Effector CD4-positive, alpha-beta T cell (primary cell): ENCODE data around the gene XRCC5.
"Not testable (repeated sequence)": the region's sequence is repeated elsewhere in the genome, so short reads cannot be mapped to it uniquely, and the experiment has no call there.

Source experiments
- DNase-seq: peaks from one replicate; pipeline ENCODE4 v3.0.0-alpha.2; 2020

The XRCC5 gene

GRCh38 chr2:216206041-216206703 lies 97.0 kb downstream of the XRCC5 start:
- DNase-seq = no peak

- DNase-seq = no peak
These were observed 97.7 kb downstream of the XRCC5 start for GRCh38 chr2:216206821-216207220.

GRCh38 chr2:216208661-216209060 lies 99.5 kb downstream of the XRCC5 start:
- not testable (repeated sequence) for DNase-seq

- DNase-seq = no peak
These were observed 101.8 kb downstream of the XRCC5 start for GRCh38 chr2:216210701-216211540.

- no peak for DNase-seq
These were observed 102.5 kb downstream of the XRCC5 start for GRCh38 chr2:216211614-216212145.

GRCh38 chr2:216214768-216215167 lies 105.6 kb downstream of the XRCC5 start:
- no peak for DNase-seq

GRCh38 chr2:216215658-216216390 lies 106.7 kb downstream of the XRCC5 start:
- no peak for DNase-seq

- no peak for DNase-seq
These were observed 108.1 kb downstream of the XRCC5 start for GRCh38 chr2:216216951-216217903.

GRCh38 chr2:216217904-216218260 lies 108.7 kb downstream of the XRCC5 start:
- DNase-seq = no peak

- DNase-seq = no peak
These were observed 110.7 kb downstream of the XRCC5 start for GRCh38 chr2:216219861-216220260.

- no peak for DNase-seq
These were observed 111.8 kb downstream of the XRCC5 start for GRCh38 chr2:216220976-216221375.

- no peak for DNase-seq
These were observed 112.7 kb downstream of the XRCC5 start for GRCh38 chr2:216221811-216222210.

GRCh38 chr2:216222650-216223352 lies 113.7 kb downstream of the XRCC5 start:
- no peak for DNase-seq

- DNase-seq = no peak
These were observed 115.2 kb downstream of the XRCC5 start for GRCh38 chr2:216224388-216224787.

- DNase-seq = no peak
These were observed 120.2 kb downstream of the XRCC5 start for GRCh38 chr2:216229277-216229914.

- no peak for DNase-seq
These were observed 122.7 kb downstream of the XRCC5 start for GRCh38 chr2:216231867-216232266.

- DNase-seq = no peak
These were observed 123.6 kb downstream of the XRCC5 start for GRCh38 chr2:216232721-216233120.

GRCh38 chr2:216233281-216233995 lies 124.3 kb downstream of the XRCC5 start:
- no peak for DNase-seq

- DNase-seq = no peak
These were observed 125.0 kb downstream of the XRCC5 start for GRCh38 chr2:216234106-216234505.

- DNase-seq = no peak
These were observed 126.3 kb downstream of the XRCC5 start for GRCh38 chr2:216235462-216235861.
